Ureter (tissue), 1 donor: ENCODE results near the gene RAB44. TPM values are rescaled to one million over a fixed set of nuclear protein-coding genes. Genes with fewer than 3 reads are reported as not detected.

ENCODE experiments used
- DNase-seq: peaks from one replicate; pipeline ENCODE4 v3.0.0-alpha.2; 2020; ENCODE audit warnings: low spot score
- total RNA-seq: library from RNA; stranded (reverse); gene quantifications from one replicate; pipeline ENCODE4 v1.2.4, GENCODE V29; 2023
- donor health status: DM: yes; HTN: yes; CAD: no.

Gene RAB44
- total RNA-seq, 1 donor from 2014 or later: 1.0 TPM

DNA sequence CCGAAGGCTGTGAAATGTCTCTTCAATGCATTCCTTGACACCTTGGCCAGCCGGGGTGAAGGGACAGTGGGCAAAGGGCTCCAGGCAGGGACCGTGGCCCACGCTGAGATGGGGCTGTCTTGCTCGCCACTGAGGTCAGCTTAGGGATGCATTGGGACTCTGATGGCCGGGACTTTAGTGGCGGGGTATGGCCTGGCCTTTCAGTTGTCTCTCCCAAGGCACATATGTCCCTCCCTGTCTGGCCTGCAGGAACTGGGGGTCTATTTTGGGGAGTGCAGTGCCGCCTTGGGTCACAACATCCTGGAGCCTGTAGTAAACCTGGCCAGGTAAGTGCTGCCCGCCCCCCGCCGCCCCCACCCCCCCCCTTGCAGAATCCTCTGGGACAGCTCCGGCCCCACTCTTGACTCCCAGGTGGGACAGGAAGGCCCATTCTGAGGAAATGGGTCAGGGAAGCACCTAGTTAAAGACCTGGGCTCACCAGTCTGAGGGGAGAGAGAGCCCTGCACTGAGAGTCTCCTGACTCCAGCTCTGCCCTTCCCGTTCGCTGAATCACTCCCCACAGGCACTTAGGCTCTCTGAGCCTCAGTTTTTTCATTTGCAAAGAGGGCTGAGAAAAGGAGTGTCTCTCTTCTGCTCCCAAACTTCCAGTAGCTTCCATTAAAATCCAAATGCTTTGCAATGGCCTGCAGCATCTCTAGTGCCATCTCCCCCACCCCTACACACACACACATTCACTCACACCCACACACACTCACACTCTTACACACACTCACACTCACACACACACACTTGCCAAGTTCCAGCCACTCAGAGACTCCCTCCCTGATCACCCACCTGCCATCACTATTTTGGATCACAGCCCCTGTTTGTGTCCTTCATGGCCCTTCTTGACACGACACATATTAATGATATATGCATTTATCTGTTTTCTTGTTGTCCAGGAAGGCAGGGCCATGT is 33.1 kb downstream of the RAB44 start:
- DNase-seq: no peak

DNA sequence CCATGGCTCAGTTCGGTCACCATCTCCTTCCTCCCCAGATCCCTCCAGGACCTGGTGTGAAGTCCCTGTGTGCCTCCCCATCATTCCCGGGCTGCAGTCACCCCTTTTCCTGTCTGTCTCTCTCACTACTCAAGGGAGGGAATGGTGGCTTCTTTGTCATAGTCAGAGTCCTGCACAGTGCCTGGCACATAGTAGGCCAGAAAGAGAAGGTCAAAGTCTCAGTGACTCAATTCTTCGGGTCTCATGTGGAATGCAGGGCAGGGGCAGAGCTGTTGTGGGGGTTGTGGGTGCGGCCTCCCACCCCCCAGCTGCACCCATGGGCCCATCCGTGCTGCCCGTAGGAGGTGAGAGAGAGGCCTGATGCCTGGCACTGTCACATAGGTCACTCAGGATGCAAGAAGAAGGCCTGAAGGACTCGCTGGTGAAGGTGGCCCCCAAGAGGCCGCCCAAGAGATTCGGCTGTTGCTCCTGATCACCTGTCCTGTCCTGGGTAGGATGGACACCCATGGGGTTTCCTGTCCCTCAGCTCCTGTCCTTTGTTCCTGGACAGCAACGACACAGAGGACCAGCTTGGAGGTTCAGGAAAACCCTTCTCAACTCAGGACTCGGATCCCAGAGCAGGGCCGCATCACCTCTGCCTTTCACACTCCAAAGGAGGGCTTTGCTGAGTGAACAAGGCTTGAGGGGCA is 34.1 kb downstream of the RAB44 start:
- DNase-seq: no peak

DNA sequence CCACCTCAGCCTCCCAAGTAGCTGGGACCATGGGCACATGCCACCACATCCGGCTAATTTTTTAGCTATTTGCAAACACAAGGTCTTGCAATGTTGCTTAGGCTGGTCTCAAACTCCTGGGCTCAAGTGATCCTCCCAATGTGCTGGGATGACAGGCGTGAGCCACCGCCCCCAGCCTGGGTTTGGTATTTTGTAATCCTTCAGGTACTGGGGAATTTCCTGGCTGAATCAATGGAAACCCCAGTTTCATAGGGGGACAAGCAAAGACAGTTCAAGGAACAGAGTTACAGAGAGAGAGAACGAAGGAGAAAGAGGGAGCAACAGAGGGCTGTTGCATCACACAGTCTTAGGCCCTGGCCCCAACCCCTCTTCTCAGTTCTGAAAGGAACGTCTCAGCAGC is 35.7 kb downstream of the RAB44 start:
- DNase-seq: no peak

DNA sequence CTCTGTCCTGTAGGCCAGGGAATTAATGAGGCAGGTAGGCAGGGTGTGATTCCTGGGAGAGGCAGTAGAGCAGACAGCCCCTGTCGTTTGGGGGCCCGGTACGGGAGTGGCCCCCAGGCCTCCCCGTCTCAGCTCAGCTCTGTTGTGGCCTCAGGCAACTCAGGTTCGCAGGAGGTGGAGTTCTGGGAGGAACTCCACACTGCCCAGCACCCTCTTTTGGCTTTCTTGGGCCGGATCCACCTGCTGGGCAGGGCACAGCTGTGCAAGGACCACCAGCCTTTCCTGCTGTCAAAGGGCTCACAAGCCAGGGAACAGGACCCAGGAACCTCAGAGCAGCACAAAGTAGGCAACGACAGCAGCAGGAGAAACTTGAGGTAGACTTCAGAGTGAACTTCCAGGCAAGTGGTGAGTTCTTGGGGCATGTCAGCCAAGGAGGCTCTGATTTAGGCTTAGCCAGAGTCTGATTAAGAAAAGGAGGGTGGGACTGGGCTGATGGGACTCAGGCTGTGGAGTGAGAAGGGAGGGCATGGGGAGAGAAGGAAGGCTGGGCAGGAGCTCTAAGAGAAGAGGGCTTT is 36.9 kb downstream of the RAB44 start:
- no peak for DNase-seq

- DNase-seq: peak; percentile 84
Observed at GRCh38 chr6:36735110-36736071, 37.8 kb downstream of the RAB44 start.

DNA sequence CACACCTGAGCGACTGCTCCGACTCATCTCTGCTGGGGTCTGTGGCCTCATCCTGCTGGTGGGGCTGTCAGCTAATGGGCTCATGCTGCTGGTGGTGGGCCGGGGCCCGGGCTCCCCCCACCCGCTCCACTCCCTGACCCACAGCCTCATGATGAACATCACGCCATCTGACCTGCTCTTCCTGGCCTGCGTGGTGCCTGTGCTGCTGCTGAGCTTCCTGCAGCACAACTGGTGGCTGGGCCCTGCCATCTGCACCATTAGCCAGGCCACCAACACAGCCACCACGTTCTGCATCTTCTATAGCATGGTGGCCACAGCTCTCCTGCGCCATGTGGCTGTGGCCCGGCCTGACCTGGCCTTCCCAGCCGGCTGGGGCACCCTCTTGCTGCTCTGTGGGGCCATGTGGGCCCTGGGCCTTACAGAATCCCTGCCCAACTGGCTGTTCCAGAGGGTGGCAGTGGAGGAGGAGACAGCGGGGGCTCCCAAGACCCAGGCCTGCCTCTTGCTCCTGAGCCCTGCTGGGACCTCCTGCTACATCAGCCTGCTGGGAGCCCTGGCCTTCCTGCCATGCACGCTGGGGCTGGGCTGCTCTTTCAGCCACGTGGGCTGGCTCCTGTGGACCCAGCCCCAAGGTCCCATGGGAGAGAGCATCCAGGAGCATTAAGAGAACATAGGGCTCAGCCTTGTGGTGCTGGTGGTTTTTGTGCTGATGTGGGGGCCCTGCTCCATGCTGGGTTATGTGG is 39.6 kb downstream of the RAB44 start:
- DNase-seq: no peak

DNA sequence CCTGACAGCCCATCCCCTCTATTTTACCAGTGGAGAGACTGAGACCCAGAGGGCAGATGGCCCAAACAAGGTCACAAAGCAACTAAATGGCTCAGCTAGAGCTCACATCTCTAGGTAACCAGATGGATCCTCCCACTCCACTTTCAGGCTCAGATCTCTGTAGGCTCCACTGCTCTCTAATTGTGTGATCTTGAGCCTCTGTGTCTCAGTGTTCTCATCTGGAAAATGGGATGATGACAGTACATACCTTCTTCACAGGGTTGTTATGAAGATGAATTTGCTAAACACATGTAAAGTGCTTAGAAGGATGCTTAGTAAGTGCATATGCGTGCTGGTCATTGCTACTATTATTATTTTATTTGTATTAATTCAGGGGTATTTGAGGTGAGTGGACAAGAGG is 40.5 kb downstream of the RAB44 start:
- no peak for DNase-seq

DNA sequence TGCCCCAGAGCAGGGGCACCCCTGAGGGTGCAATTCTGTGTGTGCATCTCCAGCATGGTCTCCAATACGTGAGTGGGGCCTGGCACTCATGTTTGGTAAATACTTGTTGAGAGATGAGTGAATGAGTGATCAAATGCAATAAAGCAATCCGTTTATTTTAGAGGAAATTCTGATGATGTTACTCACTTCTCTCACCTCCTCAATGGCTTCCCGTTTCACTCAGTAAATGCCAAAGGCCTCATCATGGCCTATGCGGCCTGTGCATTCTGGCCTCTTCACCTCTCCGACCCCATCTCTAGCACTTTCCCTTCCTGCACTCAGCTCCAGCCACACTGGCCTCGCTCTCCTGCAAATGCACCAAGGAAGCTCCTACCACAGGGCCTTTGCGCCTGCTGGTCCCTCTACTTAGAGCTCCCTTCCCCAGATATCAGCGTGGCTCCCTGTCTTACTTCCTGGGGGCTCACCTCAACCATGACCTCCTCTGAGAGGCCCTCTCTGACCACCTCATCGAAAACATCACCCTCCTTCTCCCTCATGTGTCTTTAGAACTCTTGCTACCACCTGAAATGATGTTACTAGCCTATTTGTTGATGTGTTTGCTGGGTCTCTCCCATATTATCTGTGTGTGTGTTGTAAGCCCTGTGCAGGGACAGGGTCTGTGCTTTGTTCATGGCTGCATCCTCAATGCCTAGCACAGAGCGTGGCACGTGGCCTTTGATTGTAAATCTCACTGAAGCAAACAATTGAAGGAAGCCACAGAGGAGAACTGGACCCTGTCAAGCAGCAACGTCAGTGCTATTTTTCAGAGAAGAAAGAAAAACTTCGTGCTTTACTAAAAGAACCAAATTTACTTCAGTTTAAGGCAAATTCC is 42.6 kb downstream of the RAB44 start:
- no peak for DNase-seq

DNA sequence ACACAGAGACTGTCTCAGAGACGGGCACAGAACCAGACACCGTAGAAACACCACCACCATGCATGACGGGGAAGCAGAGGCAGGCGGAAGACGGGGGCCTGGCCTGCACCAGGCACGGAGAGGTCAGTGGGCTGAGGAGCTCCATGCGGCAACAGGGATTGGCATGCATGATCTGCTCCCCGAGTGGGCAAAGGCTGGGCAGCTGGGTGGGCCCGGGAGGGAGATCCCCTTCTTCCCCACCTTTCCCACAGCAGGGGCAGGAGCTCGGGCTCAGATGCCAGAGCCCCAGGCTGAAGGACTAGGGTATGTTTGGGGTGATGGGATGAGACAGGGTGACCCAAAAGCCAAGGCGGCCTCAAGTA is 43.2 kb downstream of the RAB44 start:
- DNase-seq: no peak

GRCh38 chr6:36742146-36742545 is 44.5 kb downstream of the RAB44 start:
- no peak for DNase-seq

DNA sequence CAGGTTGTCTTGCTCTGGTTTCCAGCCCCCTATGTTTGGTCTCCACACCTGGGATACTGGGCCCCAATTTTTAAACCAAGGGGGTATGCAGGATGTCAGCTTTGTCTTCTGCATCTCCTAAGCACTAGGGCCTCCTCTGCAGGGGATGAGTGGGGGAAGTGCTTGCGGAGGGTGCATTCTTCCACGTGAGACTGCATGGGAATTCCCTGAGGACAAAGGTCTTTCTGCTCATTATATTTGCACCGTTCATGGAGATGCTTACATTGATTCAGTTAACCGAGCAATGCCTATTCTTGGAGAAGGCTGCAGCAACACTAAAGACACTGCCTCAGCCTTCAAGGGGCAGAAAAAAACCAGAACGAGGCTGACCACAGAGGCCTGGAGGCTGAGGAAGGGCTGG is 45.4 kb downstream of the RAB44 start:
- DNase-seq: no peak

DNA sequence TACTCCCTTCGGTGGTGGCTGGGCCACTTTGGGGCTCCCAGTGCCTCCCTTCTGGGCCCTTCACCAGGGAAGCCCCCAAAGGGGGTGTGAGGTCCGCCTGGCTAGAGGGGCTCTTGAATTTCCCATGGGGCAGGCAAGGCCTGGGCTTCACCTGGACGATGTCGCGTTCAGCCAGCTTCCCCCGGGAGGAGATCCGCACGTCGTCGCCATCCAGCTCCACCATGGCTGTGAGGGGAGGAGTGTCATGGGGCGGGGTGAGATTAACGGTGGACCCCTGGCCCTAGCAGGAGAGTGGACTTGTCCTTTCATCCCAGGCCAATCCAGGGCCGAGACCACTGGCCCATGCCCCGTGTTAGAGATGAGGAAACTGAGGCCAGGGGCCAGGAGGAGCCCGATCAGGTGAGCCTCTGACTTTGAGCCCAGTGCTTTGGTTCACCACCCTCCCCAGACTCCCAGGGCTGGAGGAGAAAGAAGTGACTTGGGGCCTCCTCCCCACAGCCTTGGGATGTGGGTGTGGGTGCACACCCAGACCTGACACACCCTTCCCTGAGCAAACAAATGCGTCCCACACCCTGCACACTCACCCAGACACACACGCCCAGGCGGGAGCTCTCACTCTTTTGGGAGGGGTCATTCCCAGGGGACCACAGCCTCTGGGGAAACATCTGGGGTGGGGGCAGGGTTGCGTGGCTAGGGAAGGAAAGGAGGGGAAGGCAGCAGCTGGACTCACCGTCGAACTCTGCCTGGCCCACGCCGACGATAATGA is 46.1 kb downstream of the RAB44 start:
- DNase-seq: peak; percentile 59

DNA sequence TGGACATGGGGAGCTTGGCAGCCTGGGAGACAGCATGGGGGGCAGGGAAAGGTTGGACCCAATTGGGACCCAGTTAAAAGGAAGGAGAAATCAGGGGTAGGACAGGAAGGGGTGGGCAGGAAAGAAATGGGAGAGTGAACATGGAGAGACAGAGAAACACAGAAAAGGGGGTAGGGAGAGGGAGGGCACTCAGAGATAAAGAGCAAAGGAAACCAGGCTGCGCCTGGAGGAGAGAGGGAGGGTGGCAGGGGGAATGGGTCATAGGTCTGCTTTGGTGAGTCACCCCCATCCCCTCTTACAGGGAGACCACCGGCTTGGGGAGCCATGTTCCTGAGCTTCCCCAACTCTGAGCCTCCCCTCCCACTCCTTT is 46.7 kb downstream of the RAB44 start:
- no peak for DNase-seq

DNA sequence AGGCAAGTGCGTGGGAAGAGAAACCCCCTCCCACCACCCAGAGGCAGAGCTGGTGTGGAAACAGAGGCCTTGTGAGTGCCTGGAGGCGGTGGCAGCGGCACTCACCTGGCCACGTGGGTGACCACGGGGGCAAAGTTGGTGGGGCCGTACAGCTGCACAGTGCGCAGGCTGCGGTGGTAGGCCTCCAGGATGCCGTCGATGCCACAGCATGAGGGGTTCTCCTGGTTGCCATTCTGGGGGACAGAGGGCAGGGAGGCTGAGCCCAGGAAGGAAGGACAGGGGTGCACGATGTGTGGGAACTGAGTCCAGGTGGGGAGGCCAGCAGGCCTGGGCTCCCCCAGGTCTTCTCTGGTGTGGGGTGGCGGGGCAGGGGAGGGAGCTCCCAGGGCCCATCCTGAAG is 47.7 kb downstream of the RAB44 start:
- no peak for DNase-seq

DNA sequence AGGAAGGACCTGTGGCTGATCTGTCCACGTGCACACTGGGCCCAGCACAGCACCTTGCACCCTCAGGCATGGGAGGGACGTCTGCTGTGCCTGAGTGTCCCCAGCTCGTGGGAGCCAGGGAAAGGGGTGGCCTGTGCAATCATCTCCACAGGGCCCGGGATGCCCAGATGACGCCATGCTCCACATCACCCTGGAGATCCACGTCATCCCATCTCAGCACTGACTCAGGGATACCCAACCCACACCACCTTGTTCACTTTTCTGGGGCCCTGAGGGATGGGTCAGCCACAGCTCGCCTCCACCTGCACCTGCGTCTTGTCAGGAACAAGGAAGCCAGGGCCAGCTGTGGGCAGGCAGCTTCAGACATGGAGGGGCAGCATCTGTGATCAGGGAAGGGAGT is 48.2 kb downstream of the RAB44 start:
- no peak for DNase-seq

DNA sequence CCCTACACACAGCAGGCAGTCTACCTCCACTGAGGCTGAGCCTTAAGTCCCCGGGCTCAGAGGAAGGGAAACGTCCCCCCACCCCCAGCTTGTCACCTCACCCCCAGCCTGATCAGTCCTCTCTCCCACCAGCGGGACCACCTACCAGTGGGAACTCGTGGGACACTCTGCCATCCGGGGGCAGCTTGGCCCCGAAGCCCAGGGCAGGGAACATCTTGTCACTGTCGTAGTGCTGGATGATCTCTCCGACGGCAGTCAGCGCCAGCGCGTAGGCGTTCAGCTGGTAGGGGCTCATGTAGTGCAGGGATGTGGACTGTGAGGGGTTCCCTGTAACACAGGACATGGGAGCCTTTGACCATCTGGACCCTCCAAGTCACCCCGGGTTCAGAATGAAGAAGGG is 48.6 kb downstream of the RAB44 start:
- no peak for DNase-seq

DNA sequence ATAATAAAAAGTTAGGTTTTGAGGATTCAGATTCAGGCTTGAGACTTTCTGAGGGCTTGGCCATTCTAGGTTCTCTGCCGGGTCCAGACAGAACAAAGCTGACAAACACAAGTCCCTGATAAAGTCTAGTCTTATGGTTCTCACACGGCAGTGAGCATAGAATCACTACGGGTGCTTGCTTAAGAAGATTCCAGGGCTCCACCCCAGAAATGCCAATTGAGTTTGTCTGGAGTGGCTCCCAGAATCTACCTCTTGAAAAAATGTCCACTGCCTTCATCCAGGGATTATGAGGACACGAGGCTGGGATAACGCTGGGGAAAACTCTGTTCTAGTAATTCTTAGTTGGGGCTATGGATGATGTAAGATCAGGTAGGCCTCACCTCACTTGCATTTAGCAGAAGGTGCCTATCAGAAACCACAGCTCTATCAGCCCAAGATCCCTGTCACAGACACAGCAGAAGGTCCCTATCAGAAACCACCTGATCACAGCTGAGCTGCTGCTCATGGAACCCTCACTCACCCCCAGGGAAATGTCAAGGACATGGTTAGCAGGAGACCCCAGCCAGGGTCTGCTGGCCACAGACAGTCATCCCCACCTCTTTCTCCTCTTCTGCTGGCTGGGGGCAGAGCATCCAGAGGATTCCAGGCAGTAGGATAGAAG is 52.3 kb downstream of the RAB44 start:
- DNase-seq: no peak

DNA sequence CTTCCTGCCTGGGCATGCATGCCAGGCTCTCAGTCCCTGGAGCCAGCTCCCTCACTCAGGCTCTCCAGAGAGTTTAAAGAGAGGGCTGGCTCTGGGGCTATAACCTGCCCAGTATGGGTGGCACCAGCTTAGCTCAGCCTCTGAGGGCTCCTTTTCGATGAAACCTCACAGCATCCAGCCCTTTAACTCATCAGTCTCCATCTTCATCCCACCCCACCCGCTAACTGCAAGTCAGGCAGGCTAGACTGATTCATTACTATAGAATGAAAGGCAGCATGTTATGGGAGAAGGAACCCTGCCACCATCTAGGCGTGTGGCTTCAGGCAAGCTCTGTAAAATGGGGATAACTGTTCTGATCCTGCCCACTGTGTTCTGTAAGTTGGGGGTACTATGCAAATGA is 53.5 kb downstream of the RAB44 start:
- no peak for DNase-seq

GRCh38 chr6:36751833-36752186 is 54.2 kb downstream of the RAB44 start:
- DNase-seq: no peak
